K562 treated with DMSO at 1 percent for 48 hours (cell line): ENCODE data around the gene F8. TPM values are rescaled to one million over a fixed set of nuclear protein-coding genes. Genes with fewer than 3 reads are reported as not detected.

Experiments used
- total RNA-seq: library from RNA; unstranded; fragments of 300-600 nt; gene quantifications from 2 replicates; pipeline ENCODE4 v1.2.3, GENCODE V29; 2022; ENCODE audit warnings: low replicate concordance; ENCODE audit errors: extremely low read depth

The F8 gene
- not detected in 2 replicates for total RNA-seq

DNA sequence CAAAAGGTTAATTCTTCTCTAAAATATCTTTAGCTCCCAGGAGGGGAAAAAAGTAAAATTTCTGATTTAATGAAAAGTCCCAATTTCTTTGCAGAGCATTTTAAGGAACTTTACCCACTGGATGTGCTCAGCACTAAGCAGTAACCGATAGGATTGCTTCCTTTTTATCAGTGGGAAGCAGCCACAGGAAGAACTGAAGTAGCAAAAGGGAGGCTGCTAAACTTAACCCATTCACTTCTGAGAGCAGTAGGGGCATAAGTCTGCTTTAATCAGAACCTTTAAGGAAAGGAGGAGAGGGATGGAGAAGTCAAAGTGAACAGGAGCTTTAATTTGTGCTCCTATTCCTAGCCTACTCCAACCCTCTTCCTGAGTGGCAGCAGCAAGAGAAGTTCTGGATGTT is at the start of gene F8:
Gene F8 (minus strand): TSS at position 139 of the 400 bp plus-strand sequence. CDS start 171 bp downstream, outside the sequence.

DNA sequence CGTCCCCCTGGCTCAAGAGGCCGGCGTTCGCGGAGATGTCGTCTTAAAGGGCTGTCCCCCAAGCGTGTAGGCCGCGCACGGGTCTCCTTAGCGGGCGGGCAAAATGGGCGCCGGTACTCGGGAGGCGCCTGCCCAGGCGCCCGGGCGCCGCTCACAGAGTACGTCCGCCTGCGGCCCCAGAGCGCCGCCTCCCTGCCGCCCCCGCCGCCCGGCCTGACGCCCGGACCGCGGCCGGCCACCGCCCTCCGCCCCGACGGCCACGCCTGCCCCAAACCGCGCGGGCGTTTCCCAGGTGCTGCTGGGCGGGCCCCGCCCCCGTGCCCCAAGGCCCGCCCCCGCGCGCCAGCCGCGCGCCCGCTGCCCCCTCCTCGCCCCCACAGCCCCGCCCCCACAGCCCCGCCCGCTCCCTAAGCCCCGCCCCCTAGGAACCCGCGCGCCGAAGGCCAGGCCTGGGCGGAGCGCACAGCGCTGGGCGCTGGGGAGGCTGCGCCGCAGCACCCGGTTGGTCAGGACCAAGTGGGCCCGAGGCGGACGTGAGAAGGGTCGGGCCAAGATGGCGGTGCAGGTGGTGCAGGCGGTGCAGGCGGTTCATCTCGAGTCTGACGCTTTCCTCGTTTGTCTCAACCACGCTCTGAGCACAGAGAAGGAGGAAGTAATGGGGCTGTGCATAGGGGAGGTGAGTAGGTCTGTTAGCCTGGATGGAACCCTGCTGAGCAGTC is 48.6 kb upstream of the F8 start, which contains the start of the genes BRCC3, CMC4 and MTCP1:
Gene BRCC3 (plus strand): TSS at position 534 of the 719 bp plus-strand sequence. CDS start 20 bp downstream, at position 554.
Gene CMC4 (minus strand): TSS at position 162 of the 719 bp plus-strand sequence. CDS start 7,113 bp downstream, outside the sequence.
Gene MTCP1 (minus strand): TSS at position 162 of the 719 bp plus-strand sequence. CDS start 5,126 bp downstream, outside the sequence.

GRCh38 chrX:155026727-155027508 is 4.4 kb upstream of the F8 start, which contains the start of gene FUNDC2:
Gene FUNDC2 (plus strand): TSS chrX:155026844. CDS start chrX:155026939, 95 bp downstream.

GRCh38 chrX:154886069-154886788 is 136.3 kb downstream of the F8 start, which contains the start of gene F8A1:
Gene F8A1 (plus strand): TSS chrX:154886355. CDS start chrX:154886375, 20 bp downstream.

DNA sequence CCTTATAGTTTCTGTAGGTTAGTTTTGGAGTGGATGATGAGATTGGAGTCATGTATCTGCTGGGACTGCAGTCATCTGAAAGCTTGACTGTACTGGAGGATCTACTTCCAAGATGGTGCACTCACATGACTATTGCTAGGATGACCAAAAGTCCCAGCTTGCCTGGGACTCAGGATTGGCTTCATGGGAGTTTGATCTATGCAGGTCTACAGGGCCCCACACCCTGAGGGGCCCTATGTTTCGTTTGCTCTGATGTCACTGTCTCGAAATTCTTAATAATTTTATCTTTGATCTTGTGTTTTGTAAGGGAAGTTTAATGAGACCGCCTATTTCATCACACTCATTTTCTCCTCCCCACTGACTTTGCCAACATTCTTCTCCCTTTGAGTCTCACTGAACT is 188.0 kb downstream of the F8 start, which contains the start of gene SMIM9:
Gene SMIM9 (minus strand): TSS at position 101 of the 400 bp plus-strand sequence. CDS start 3,806 bp downstream, outside the sequence.

DNA sequence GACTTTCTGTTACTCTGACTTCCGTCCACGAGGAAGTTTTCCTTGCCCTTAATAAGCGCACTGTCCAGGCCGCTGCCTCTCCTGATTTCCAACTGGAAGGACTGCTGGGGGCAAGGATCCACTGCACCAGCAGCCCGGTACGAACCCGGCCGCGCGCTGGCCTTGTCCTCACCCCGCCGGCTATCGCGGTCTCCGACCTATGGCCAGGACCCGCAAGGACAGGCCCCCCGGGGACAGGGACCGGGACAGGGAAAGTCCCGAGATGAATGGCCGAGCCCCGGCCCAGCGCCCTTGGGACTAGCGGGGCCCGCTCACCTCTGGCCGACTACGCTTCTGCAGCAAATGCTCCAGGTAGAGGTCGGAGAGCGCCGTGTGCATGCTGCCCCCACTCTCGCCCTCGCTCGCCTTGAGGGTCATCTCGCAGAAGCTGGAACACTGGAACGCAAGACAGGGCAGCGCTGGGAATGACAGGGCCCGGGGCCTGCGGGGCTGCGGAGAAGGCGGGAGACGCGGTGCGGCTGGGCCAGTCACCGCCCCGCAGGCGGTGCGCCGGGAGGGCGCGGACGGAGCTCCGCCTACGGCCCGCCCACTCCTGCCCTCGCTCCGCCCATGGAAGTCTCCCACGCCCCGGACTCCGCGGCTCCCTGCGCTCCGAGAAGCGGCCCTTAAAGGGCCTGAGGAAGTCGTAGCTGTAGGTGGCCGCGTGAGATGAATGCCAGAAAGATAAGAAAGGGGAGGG is 217.4 kb downstream of the F8 start, which contains the start of gene MPP1:
Gene MPP1 (minus strand): TSS at position 529 of the 739 bp plus-strand sequence. CDS start 112 bp downstream, at position 417.

Other genes with a start within 250 kb of the F8 start
- not detected in 2 replicates for gene MPP1, start 217.2 kb downstream of the F8 start, total RNA-seq
- gene SMIM9, start 188.1 kb downstream of the F8 start, total RNA-seq, result not detected in 2 replicates
- not detected in 2 replicates for gene F8A1, start 136.4 kb downstream of the F8 start, total RNA-seq
- not detected in 2 replicates for gene FUNDC2, start 4.1 kb upstream of the F8 start, total RNA-seq
- gene CMC4, start 48.4 kb upstream of the F8 start, total RNA-seq, result not detected in 2 replicates
- gene MTCP1, start 48.4 kb upstream of the F8 start, total RNA-seq, result not detected in 2 replicates
- gene BRCC3, start 48.8 kb upstream of the F8 start, total RNA-seq, result not detected in 2 replicates
- gene VBP1, start 193.7 kb upstream of the F8 start, total RNA-seq, result not detected in 2 replicates
- not detected in 2 replicates for gene RAB39B, start 241.8 kb upstream of the F8 start, total RNA-seq